Amniotic stem cell (primary cell): ENCODE measurements around the gene DUSP18.
A peak's percentile ranks its signal among the peaks of the same experiment; 100 is the strongest.
"Not testable (repeated sequence)": the region's sequence is repeated elsewhere in the genome, so short reads cannot be mapped to it uniquely, and the experiment has no call there.

Experiments used
- DNase-seq: peaks from one replicate; lab custom pipeline; 2025; lab: John Stamatoyannopoulos, UW

Gene DUSP18

GRCh38 chr22:30667494-30668385 lies at the start of gene DUSP18:
DUSP18 (minus strand) TSS chr22:30667875; CDS start chr22:30664003, 3,872 bp downstream.
- peak; percentile 85 for DNase-seq

GRCh38 chr22:30714062-30714461 lies 46.4 kb upstream of the DUSP18 start:
- DNase-seq = no peak

- DNase-seq = no peak
These were observed 44.4 kb upstream of the DUSP18 start for GRCh38 chr22:30712094-30712493.

- not testable (repeated sequence) for DNase-seq
These were observed 42.3 kb upstream of the DUSP18 start for GRCh38 chr22:30709980-30710379.

- no peak for DNase-seq
These were observed 38.3 kb upstream of the DUSP18 start for GRCh38 chr22:30705710-30706651.

- no peak for DNase-seq
These were observed 37.3 kb upstream of the DUSP18 start for GRCh38 chr22:30704978-30705377.

- DNase-seq = no peak
These were observed 35.2 kb upstream of the DUSP18 start for GRCh38 chr22:30702856-30703255.

- DNase-seq = no peak
These were observed 34.2 kb upstream of the DUSP18 start for GRCh38 chr22:30701872-30702271.

- DNase-seq = no peak
These were observed 30.3 kb upstream of the DUSP18 start for GRCh38 chr22:30697975-30698374.

GRCh38 chr22:30695871-30696655 lies 28.4 kb upstream of the DUSP18 start:
- no peak for DNase-seq

GRCh38 chr22:30695351-30695851 lies 27.7 kb upstream of the DUSP18 start:
- DNase-seq = no peak

GRCh38 chr22:30694640-30695350 lies 27.1 kb upstream of the DUSP18 start, which contains the start of gene OSBP2:
OSBP2 (plus strand) TSS chr22:30694874; CDS start chr22:30694910, 36 bp downstream.
- no peak for DNase-seq

GRCh38 chr22:30694171-30694639 lies 26.5 kb upstream of the DUSP18 start:
- DNase-seq = no peak

- DNase-seq = no peak
These were observed 23.5 kb upstream of the DUSP18 start for GRCh38 chr22:30691204-30691603.

- DNase-seq = no peak
These were observed 21.9 kb upstream of the DUSP18 start for GRCh38 chr22:30689622-30690021.

- DNase-seq = no peak
These were observed 19.7 kb upstream of the DUSP18 start for GRCh38 chr22:30687358-30687757.

- DNase-seq = no peak
These were observed 17.5 kb upstream of the DUSP18 start for GRCh38 chr22:30685178-30685577.

GRCh38 chr22:30681831-30682230 lies 14.2 kb upstream of the DUSP18 start:
- no peak for DNase-seq

- DNase-seq = no peak
These were observed 13.5 kb upstream of the DUSP18 start for GRCh38 chr22:30680991-30681770.
